HT1080 (cell line): Measurements from ENCODE around the gene NPAS2. TPM values are rescaled to one million over a fixed set of nuclear protein-coding genes. Genes with fewer than 3 reads are reported as not detected.

Experiments
- DNase-seq: peaks from one replicate; pipeline ENCODE4 v3.0.0-alpha.2; 2015; ENCODE audit warnings: low read depth
- total RNA-seq: library from RNA; depleted of rRNA; stranded (reverse); fragments of >200 nt; shearing (Covaris generic); gene quantifications from 2 replicates; pipeline ENCODE4 v1.2.3, GENCODE V29; 2014

The NPAS2 gene
- total RNA-seq, 1 experiment from 2014 or later = 63.1 TPM

DNA sequence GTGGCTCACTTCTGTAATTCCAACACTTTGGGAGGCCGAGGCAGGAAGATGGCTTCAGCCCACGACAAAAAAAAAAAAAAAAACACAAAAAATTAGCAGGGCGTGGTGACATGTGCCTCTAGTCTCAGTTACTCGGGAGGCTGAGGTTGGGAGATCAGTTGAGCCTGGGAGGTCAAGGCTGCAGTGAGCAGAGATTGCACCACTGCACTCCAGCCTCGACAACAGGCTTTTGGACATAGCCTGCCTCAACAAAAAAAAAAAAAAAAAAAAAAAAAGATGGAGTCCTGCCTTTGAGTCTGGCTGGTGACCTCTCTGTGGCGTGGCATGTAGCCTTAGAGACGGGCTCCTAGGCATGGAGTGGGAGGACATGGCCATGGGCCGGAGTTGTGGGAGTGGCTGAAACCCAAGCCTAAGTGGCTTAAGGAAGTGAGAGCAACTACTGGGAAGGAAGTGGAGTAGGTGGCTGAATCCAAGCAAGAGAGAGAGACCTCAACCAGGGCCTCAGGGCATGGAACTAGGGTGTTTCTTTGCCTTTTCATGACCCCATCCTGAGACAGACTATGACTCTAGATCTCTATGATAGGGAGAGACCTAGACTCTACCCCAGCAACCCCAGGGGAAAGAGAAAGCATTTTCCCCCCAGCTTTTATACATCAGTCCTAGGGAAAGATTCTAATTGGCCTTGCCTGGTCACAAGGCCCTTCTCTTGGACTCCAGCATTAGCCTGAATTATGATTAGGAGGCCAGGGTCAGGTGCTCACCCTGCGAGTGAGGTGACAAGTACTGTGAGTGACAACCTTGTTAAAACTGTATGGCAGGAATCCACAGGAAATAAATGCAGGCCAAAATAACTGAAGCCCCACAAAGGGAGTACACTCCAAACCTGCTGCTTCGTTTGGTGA, 34.2 kb downstream of the NPAS2 start:
- no peak for DNase-seq

DNA sequence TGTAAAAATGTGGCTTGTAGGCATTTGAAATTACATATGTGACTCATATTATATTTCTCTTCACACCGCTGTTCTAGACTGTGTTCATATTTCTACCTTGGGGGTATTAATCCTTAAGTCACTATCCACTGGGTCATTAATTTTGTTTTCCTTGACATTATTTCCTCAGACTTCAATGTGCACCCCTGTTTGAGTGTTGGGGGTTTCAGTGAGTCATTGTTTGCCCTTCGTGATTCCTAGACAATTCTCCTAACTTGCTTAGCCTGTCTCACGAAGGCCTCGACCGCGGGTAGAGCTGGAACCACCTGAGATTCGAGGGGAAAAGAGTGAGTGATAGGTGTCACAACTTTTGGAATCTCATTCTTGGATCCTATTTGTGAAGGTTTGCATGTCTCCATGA, 35.1 kb downstream of the NPAS2 start:
- no peak for DNase-seq

DNA sequence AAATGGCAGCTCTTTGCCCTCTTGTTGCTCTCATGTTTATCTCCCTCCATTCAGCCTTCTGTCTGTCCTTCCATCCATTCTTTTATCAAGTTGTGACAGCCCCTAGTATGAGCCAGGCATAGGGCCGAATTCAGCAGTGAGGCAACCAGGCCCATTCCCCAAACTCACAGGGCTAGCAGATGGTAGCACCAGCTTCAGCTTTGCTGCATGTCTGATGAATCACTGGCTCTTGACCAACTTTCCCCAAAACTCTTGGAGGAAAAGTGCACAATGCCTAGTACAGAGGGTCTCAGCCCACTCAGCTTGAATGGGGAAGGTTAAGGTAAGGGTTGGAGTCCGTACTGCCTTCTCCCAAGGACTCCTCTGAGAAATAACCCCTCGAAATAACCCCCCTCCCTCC, 35.7 kb downstream of the NPAS2 start:
- no peak for DNase-seq

DNA sequence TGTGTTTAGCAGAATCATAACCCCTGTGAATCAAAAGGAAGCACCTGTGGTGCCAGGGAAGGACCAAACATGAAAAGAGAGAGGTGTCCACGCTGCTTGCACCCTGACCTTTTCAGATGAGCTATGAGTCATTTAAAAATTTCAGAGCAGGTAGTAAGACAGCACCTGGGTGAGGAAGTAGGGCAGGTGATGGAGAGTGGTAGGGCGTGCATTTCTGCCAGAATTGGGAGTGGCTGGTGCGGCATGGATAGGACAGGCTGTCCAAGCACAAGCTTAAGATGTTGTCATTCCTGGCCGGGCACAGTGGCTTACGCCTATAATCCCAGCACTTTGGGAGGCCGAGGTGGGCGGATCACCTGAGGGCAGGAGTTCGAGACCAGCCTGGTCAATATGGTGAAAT, 36.8 kb downstream of the NPAS2 start:
- DNase-seq = no peak

DNA sequence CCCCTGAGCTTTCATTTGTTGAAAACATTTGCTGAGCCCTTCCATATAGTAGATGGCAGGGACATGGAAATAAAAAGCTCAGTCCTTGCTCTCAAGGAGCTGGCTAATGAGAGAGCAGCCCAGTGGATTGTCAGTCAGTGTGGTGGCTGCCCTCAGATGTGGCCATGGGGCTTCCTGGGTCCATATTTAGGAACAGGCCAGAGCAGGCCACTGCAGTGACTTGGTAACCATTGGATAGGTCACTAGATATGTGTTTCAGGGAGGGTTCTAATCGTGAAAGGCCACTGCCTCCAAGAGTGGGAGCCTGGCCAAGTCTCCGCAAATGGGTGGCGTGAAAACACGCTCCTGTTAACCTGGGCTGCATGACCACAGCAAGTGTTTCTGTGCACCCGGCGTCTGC, 37.4 kb downstream of the NPAS2 start:
- DNase-seq = no peak

DNA sequence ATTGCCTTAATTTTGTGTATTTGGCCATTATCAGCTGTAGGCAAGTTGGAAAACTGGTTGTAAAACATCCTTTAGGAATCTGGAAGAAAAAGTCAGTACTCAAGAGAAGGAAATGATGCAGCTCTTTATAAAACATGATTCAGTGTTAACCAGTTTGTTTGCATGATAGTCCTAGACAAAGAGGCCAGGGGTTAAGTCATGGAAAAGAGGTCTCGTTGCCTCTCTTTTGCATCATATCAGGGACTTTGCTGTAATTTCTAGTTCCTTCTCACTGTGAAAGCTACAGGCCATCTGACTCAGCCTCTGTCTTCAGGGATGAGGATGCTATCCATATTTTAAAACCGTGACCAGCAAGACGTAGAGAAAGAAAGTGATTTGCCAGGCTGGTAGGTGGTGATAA, 38.0 kb downstream of the NPAS2 start:
- peak; percentile 61 for DNase-seq

DNA sequence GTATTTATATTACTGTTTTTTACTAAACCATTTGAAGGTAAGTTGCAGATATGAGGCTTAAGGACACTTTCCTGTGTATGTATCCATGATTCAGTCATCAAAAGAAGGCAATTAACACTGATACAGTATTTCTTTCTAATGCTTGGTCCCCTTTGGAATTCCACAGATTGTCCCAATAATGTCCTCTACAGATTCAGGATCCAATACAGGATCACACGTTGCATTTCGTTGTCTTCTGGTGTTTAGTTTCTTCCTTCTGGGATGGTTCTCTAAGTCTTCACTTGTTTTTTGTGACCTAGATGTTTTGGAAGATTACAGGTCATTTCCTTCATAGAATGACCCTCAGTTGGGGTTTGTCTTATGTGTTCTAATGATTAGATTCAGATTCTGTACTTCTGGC, 40.0 kb downstream of the NPAS2 start:
- no peak for DNase-seq

DNA sequence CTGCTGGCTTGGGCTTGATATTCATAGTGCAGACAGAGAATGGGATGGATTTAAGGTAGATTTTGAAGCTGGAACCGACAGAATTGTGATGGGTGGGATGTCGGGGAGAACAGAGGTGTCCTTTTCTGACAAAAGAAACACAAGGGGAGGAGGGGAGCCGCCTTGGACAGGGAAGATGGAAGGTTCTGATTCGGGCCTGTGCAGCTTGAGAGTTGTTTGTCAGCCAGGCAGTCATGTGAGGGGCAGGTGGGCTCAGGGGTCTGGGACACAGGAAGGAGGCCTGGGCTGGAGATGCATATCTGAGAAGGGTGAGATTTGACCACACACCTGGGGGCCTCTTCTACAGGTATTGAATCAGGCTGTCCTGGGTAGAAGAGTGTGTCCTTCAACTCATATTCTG, 41.4 kb downstream of the NPAS2 start:
- DNase-seq = no peak

DNA sequence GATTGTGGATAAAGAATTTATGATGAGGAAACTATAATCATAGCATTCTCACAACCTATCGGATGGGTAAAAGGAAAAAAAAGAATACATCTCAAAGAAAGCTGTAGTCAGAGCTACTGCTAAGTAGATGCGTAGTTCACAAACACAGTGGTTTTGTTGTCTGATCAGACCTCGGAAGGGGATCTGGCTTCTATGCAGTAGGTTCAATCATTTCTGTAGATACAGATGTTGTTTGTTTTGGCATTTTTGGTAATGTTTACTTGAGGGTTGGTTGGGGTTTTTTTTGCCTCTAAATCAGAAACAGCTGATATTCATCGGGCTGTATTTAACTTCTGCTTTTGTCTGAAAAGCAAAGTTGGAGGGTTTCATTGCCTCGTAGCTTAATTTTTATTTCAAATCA, 42.1 kb downstream of the NPAS2 start:
- DNase-seq = no peak

DNA sequence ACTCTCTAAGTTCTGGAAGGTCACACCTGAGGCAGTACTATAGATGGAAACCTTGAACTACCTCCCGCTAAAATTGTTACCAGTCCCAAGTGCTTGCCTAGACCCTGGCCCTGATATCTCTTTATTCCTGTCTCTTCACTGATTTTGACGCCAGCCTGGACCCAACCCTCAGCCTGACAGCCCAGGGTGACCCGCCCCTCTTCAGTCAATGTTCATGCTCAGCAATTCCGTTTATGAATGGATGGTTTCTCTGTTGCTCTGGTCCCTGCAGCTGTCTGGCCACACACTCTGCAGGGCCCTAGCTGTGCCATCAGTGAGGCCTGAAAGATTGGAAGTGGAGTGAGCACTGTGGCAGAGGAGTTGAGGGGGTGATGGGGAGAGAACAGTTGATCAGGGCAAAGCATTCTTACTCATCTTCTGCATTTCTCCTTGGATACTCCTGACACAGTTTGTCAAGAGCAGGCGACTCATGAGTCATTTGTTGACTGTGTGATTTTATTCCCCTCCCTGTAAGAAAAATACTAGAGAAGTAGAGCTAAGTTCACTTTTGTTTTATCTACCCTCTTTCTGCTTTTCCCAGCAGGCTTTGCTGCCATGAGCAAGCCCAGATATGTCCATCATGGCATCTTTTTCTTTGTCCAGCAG, 46.0 kb downstream of the NPAS2 start:
- DNase-seq = peak; percentile 76

DNA sequence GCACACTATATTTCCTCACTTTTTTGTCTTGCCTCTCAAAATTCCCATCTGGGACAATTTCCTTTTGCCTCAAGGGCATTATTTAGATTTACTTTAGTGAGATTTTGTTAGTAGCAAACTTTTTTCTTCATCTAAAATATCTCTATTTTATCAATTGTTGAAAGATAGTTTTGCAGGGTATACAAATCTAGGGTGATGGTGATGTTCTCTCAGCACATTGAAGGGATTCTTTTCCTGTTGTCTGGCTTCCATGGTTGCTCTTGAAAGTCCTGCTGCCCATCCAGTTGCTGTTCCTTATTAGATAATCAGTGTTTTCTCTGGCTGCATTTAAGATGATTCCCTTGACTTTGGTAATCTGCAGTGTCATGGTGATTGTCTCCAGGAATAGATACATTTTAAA, 48.1 kb downstream of the NPAS2 start:
- DNase-seq = no peak

DNA sequence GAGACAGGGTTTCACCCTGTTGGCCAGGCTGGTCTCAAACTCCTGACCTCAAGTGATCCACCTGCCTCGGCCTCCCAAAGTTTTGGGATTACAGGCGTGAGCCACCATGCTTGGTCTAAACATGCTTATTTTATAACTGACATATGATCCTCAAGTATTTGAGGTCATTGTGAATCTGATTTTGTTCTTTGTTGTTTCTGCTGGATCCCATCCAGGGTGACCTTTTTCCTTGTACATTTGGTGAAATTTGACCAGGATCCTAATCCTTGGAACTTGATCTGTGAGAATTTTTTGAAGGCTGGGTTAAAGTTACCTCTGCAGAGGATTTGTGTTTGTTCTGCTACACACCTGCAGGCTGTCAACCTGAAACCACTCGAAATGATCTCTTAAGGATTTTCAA, 49.2 kb downstream of the NPAS2 start:
- DNase-seq = no peak

DNA sequence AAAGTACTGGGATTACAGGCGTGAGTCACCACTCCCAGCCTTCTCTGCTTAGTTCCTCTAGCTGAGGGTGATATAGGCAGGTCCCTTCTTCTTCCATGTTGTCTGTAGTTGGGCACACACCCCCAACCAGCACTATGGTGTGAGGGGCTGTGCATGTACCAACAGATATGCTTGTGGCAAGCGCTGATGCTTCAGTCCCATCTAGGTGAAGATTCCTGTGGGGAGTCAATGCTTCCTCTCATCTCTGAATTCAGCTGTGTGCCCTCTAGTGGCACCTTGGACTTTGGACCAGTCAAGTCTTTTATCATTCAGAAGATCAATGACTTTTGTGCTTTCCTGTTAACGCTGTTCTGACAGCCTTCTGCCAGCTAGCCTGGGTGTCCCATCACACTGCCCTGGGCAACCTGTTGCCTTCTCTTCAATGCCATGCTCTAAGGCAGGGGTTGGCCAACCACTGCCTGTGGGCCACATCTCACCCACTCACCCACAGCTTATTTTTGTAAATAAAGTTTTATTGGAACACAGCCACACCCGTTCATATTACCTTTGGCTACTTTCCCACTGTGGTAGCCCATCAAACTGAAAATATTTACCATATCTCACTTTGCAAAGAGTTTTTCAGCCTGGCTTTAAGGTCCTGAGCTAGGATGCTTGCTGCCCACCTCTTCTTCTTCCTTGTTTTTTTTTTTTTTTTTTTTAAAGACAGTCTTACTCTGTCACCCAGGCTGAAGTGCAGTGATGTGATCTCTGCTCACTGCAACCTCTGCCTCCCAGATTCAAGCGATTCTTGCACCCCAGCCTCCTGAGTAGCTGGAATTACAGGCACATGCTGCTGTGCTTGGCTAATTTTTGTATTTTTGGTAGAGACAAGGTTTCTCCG, 51.0 kb downstream of the NPAS2 start:
- no peak for DNase-seq

DNA sequence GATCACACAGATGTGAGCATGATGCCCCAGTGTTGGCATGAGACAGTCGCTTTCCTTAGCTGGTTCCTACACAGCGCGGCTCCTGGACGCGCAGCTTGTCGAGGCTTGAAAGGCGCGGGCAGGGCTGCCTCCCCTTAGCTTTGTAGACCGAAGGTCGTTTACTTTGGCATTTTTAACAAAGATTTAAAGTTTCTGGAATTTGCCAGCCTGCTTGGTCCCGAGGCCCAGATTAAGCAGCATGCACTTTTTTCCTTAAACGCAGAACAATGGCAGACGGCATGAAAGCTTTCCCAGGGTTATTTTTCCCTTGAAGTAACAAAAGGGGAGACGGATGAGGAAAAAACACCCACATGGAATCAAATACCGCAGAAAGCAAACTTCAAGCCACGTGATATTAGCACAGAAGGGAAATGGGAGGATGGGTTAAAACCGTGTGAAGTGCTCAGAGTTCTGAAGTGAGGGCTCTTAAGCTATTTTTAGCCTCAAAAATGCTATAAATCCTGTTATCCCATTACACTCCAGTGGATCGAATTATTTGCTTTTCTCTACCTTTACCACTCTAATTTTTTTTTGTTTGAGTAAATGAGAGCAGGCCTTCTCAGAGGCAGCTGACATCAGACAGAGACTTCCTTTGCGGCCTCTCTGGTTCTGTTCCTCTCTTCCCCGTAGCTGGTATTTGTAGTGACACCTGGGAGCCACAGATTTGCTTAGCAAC, 55.7 kb downstream of the NPAS2 start:
- DNase-seq = no peak

DNA sequence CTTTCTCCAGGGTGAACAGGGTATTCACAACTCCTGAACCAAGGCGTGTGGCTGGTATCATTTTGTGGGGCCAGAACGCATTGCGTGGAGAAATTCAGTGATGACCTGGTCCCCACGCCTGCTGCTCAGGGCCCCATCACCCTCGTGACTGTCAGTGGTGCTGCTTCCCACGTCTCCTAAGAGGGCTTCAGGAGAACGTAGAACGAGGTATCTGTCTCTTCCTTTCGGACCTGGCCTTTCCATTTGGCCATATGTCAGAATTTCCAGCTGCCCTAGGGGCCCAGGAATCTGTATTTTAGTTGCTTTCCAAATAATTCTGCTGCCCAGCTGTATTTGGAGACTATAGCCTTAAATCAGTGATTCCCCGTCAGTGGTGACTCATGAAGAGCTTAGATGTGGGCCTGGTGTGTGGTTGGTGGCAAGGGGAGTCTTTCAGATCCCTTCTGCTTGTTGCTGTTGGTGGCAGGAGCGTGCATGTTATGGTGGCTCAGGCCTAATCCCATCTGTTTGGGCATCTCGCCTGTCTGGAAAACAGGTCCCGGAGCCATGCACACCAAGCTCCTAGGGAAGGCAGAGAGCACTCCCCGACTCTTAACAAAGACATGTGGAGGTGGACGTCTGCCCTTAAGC, 56.4 kb downstream of the NPAS2 start:
- no peak for DNase-seq

DNA sequence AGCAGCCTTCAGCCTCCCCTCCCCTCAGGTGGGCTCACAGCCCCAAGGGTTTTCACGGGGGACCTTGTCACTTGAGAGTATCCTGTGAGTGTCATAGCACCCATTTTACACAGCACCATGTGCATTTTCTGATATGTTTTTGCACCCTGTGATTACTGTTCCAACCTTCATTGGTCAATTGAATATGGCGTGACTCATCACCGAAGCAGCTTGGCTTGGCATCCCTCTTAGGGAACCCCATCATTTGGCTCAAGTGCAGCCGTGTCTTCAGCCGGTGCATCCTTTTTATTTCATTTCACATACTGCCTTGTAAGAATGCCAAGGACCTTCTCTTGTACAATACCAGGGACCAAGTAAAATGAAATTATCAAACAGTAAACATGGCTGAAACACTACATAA, 57.6 kb downstream of the NPAS2 start:
- peak; percentile 41 for DNase-seq

DNA sequence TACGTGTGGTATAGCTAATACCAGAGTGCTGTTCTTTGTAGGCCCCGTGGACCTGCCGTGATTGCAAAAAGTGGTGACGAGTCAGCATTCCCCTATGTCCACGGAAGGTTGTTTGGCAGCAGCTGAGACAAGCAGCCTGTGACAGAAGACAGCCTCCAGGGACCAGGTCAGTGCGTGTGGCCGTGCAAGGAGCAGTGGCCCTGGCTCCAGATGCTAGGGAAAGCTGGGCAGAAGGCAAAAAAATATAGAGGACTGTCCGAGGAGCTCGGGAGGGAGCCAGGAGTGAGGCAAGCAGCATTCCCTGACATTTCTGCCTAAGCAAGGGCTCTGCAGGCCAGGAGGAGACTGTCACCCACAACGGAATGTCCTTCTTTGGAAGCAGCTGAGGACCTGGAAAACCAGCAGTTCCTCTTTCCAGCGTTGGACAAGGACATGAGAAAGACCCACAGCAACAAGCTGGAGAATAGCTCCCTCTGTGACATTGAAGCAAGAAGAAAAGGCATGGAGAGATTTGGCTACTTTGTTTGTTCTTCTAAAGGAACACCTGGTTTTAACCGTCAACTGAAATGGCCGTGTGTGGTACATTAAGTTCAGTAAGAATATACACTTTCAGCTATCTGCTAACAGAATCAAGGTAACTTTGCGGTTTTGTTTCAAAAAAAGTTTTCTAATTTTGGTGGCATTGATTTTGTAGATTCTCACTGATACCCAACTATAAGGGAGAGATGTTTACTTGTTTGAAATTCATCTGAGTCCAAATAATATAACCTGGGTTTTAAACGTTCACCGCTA, 58.3 kb downstream of the NPAS2 start:
- no peak for DNase-seq

DNA sequence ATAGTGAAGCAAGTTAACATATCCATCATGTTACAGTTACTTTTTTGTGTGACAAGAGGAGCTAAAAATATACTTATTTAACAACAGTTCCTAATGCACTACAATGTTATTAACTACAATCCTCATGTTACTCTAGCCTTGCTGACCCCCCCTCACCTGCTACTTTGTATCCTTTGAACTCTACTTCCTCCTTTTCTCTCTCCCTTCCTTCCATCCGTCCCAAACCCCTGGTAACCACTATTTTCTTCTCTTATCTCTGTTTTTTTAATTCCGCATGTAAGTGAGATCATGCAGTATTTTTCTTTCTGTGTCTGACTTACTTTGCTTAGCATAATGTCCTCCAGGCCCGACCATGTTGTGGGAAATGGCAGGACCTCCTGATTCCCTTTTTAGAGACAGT, 59.4 kb downstream of the NPAS2 start:
- DNase-seq = no peak

DNA sequence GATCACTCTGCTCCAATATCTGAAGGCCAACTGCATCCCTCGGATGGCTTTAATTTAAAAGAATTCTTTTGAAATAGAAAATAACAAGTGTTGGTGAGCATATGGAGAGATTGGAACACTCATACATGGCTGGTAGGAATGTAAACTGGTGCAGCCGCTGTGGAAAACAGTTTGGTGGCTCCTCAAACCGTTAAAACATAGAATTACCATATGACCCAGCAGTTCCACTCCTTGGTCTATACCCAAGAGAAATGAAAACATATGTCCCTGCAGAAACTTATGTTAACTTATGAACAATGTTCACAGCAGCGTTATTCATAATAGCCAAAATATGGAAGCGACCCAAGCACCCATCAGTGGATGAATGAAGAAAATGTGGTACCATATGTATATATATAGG, 60.1 kb downstream of the NPAS2 start:
- no peak for DNase-seq

DNA sequence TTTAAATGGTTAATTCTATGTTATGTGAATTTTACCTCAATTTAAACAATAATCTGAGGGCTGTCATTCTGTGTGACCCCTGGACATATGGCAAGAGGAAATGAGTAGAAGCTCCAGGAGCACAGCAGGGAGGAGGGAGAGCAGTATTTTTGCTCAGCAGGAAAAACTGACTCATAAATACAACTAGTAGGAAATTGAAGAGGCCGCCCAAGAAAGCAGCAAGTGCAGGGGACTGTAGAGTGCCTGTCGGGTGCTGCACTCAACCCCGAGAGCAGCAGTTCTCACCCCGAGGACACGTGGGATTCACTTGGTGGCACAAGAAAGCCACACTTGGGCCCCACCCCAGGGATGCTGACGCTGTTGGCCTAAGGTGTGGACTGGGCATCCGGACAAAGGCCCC, 60.8 kb downstream of the NPAS2 start:
- peak; percentile 85 for DNase-seq
